AG10803 (cell line): Measurements from ENCODE around the gene KCNIP4.
"Not testable (repeated sequence)": the region's sequence is repeated elsewhere in the genome, so short reads cannot be mapped to it uniquely, and the experiment has no call there.

Source experiments
- DNase-seq: peaks from one replicate; pipeline ENCODE4 v3.0.0; 2010; ENCODE audit warnings: low read depth
- H3K4me3 ChIP-seq: 2 replicates; pipeline ENCODE4 v1.5.1; 2011; ENCODE audit warnings: mild to moderate bottlenecking, low read length, control low read depth
- CTCF ChIP-seq: conservative IDR thresholded peaks from 2 replicates; pipeline ENCODE4 v1.5.1; 2011; ENCODE audit warnings: mild to moderate bottlenecking, low read length, control low read depth, inconsistent platforms

Gene KCNIP4

GRCh38 chr4:21374641-21375368, 573.8 kb downstream of the KCNIP4 start:
- no peak for DNase-seq
- H3K4me3 ChIP-seq = no peak overlapping the region
- TF ChIP-seq CTCF = no peak

- DNase-seq = no peak
- TF ChIP-seq CTCF = no peak
- no peak overlapping the region for H3K4me3 ChIP-seq
Observed at GRCh38 chr4:21367567-21367966, 581.0 kb downstream of the KCNIP4 start.

- TF ChIP-seq CTCF = no peak
- no peak overlapping the region for H3K4me3 ChIP-seq
- no peak for DNase-seq
Observed at GRCh38 chr4:21366840-21367239, 581.7 kb downstream of the KCNIP4 start.

- H3K4me3 ChIP-seq = no peak overlapping the region
- no peak for TF ChIP-seq CTCF
- DNase-seq = no peak
Observed at GRCh38 chr4:21366312-21366711, 582.3 kb downstream of the KCNIP4 start.

- no peak for TF ChIP-seq CTCF
- no peak overlapping the region for H3K4me3 ChIP-seq
Observed at GRCh38 chr4:21363701-21364100, 584.9 kb downstream of the KCNIP4 start.

GRCh38 chr4:21352354-21352753, 596.2 kb downstream of the KCNIP4 start:
- not testable (repeated sequence) for H3K4me3 ChIP-seq, DNase-seq

More at GRCh38 chr4:21363701-21364100, 584.9 kb downstream of the KCNIP4 start:
- DNase-seq = no peak

GRCh38 chr4:21347142-21347541, 601.4 kb downstream of the KCNIP4 start:
- H3K4me3 ChIP-seq = no peak overlapping the region
- TF ChIP-seq CTCF = no peak
- no peak for DNase-seq
